Measurements from ENCODE around the gene PIP4K2C.

Gene PIP4K2C

DNA sequence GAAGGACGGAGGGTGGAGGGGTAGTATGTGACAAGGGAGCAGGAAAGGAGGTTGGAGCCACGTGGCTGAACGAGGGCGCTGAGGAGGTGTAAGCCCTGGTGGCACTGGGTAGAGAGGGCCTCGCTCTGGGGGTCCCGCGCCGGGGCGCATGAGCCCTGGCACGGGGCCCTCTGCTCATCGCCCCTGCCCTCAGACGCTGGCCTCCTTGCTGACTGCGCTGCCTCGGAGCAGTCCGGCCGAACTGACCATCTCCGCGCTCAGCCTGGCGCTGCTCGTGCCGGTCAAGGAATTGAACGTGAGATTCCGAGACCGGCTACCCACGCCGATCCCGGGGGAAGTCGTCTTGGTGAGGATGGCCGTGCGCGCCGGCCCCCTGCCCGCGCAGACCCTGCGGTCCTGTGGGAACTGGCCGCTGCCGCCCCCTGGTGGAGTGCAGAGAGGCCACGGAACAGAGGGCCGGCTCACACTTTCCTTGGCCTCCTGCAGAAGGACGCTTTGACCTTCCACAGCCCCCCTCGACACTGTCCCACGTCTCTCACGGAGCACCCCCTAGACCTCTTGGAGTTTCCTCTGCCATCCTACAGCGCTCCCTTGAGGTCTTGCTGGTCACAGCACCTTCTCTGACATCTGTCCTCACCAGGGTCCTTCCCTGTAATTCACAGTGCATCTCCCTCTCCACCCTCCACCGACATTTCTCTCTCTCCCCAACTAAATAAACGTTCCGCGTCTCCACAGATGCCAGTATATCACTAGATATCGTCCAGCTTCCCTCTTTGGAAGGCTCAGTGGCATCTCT lies 30.7 kb downstream of the PIP4K2C start:
- peak; percentile 54 to 63 for DNase-seq (ENCODE audit: low read depth in 2 of 2)

DNA sequence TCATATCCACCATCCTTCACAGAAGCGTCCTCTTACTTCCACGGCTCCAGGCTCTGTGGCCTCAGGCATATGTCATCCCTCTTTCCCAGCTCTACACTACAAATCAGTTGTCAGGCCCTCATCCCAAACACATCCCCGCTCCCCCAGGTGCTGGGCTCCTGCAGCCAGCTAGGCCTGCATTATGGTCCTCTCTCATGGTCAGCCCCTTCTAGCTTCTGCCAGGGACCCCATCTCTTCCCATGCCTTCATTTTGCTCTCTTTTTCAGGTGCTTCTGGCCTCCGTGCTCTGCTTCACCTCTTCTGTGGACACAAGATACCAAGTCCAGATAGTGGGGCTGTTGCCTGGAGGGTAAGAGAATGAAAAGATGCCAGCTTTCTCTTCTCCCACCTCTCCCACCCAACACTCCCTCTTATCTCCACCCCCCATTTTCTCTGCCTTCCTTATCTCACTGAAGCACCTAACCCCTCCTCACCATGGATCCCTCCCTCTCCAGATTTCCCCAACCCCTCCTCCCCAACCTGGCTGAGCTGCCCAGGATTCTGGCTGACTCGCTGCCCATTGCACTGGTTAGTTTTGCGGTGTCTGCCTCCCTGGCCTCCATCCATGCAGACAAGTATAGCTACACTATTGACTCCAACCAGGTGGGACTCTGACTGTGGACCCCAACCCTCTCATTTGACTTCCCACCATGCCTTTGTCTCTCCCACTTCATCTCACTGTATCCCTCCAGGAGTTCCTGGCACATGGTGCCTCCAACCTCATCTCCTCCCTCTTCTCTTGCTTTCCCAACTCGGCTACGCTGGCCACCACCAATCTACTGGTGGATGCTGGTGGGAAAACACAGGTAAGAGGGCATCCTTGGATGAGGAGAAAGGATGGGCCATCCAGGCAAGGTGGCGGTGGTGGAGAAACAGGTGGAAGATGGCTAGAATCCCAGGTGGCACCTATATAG lies 31.6 kb downstream of the PIP4K2C start:
- DNase-seq (ENCODE audit: low read depth in 2 of 2): no peak

DNA sequence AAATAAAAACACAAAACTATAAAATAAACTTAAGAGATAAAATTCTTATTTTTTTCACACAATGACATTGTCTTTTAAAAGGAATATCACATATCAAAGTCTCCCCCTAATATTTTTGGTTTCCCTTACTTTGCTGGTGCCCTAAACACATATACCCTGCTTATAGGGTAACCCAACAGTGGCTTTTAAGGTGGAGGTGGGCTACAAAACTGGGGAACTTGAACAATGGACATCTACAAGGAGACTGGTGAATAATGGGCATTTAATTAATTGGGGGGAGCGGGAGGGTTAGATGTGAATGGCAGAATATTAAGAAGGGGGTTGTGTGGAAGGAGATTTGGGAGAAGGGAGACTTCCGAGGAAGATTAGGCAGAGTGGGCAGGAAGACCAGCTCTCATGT lies 32.4 kb downstream of the PIP4K2C start:
- DNase-seq (ENCODE audit: low read depth in 2 of 2): no peak

DNA sequence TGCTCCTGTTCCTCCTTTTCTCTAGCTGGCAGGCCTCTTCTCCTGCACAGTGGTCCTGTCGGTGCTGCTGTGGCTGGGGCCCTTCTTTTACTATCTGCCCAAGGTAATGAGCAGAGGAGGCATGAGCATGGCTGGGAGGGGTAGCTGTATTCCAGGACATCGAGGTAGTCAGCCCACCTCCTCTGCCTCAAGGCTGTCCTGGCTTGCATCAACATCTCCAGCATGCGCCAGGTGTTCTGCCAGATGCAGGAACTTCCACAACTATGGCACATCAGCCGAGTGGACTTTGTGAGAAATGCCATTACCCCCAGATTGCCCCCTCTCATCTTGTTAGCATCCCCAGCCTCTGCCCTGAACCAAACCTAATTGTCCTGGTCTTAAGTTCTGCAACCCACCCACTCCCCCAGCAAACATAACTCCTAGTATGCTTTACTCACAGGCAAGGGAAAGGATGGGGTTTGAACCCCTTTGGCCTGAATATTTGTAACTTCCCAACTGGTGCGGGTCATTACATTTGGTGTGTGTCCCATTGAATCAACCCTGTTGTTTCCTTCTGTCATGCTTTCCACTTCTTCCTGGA lies 32.9 kb downstream of the PIP4K2C start:
- no peak for DNase-seq (ENCODE audit: low read depth in 2 of 2)

DNA sequence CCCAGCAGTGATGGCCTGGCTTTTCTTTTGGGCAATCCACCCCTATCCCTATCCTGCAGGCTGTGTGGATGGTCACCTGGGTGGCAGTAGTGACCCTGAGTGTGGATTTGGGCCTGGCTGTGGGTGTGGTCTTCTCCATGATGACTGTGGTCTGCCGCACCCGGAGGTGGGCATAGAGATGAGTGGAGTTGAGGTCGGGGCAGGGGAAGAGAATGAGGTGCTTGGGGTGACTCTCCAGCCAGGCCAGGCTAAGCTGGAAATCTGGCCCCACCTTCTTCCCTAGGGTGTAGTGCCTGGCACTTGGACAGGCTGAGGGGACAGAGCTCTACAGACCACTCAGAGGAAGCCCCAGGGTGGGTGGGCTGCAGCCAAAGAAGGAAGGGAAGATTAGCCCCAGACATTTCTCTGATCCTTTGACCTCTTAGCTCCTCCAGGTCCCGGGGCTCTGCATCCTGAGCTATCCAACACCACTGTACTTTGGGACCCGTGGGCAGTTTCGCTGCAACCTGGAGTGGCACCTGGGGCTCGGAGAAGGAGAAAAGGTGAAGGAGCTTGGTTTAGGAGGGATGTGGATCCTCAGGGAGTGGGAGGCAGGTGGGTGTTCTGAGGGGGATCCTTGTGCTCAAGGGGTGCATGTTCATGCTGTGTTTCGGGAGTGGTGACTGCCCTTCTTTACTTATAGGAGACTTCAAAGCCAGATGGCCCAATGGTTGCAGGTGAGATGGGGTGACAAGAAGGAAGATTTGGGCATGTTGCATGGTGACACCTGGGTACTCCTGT lies 33.6 kb downstream of the PIP4K2C start:
- no peak for DNase-seq (ENCODE audit: low read depth in 2 of 2)

DNA sequence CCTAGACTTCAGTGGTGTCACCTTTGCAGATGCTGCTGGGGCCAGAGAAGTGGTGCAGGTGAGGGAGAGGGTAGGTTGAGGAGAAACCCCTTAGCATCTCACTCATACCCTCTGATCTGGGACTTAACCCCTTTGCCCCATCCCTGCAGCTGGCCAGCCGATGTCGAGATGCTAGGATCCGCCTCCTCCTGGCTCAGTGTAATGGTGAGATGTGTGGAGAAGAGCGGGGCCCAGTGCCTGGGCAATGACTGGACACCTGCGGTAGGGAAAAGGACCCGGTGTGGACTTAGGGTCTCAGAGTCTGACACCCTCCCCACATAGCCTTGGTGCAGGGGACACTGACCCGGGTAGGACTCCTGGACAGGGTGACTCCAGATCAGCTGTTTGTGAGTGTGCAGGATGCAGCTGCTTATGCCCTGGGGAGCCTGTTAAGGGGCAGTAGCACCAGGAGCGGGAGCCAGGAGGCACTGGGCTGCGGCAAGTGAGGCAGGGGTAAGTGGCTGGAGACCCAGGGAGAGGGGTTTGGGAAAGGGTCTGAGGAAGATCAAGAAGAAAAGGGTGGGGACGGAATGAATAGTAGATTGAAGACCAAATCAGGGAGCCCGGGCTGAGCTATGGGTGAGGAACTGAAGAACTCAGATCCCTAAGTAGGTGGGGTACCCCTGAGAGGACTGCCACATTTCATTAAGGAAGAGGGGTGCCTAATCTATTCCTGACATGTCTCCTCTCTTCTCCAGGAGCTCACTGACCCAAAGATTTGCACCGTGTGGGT lies 34.5 kb downstream of the PIP4K2C start:
- DNase-seq (ENCODE audit: low read depth in 2 of 2): no peak

DNA sequence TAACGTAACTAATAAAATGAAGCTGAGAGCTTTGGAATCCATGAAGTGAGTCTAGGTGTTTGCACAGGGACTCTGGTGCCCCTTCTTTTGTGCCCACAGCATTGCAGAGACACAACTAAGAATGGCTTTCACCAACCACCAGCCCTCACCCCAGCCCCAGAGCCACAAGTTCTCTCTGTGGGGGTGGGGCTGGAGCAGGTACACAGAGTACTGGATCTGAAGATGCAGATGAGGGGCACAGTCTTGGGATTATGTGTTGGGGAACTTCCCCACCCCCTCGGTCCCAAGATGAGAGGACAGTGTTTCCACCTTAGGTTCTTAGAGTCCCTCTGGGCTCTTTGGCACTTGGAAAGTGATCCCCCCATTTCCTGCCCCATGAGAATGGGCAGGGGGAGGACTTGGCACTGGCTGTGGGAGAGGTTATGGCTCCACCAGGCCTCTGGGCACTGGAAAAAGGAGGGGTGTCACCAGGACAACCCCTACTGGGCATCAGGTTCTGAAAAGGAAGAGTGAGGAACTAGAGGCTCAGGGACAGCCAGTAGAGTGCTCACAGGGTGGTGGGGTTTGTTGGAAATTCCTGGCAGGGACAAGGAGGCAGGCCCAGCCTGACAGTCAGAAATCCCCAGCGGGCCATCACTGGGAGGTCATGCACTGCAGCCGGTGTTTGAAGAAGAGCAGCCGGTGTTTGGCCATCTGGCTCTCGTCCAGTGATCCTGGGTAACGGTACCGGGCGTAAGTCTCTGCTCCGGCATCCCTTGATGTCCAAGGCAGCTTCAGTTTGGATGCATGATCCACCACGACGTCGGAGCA lies 35.3 kb downstream of the PIP4K2C start:
- DNase-seq (ENCODE audit: low read depth in 2 of 2): no peak

DNA sequence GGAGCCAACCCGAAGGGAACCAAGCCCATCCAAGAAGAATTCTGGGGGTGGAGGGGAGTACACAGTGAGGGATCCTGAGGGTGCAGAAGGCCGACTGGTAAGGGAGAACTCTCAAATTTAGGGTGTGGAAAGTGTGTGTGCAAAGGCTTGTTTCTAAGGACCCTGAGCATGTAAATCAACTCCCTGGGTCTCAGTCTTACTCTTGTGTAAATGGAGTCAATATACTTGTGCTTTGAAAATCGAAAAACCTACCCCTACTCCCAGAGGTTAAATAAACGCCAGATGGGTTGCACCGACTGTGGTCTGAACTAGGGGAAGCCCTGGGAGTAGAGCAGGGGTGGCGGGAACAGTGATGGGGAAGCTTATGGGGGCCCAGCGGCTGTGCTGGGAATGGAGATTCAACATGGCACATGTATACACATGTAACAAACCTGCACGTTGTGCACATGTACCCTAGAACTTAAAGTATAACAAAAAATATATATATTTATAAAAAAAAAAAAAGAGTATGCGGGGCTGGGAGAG lies 36.0 kb downstream of the PIP4K2C start:
- no peak for DNase-seq (ENCODE audit: low read depth in 2 of 2)

DNA sequence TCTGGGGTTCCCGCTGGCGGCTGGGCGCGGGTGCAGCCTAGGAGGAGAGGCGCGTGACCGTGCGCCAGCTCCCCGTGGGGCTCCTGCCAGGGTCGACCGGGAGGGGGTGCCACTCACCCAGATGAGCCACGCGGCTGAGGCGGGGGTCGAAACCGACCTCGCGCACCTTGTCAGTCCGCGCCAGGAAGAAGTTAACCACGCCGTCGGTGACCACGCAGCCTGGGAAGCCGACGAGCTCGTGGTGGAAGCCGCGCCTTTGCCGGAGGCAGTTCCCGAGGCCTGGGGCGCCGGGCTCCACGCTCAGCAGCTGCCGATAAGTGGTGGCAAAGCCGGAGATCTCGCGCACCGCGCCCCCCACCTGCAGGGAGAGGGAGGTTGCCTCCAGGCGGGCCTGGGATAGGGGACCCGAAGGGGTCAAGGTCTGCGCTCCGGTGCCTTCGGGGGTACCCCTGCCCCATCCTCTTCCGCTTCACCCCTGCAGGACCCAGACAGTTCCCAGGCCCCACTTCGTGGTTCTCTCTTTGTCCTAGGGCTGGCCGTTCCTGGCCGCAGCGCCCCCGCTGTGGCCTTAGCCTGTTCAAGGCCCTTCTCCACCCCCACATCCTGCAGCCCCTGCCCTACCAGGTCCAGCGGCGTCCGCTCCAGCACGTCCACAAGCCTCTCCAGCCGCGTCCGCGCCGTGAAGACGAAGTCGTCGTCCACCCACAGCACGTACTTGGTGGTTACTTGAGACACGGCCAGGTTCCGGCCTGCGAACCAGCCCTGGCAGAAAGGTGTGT lies 36.7 kb downstream of the PIP4K2C start:
- DNase-seq (ENCODE audit: low read depth in 2 of 2): no peak

DNA sequence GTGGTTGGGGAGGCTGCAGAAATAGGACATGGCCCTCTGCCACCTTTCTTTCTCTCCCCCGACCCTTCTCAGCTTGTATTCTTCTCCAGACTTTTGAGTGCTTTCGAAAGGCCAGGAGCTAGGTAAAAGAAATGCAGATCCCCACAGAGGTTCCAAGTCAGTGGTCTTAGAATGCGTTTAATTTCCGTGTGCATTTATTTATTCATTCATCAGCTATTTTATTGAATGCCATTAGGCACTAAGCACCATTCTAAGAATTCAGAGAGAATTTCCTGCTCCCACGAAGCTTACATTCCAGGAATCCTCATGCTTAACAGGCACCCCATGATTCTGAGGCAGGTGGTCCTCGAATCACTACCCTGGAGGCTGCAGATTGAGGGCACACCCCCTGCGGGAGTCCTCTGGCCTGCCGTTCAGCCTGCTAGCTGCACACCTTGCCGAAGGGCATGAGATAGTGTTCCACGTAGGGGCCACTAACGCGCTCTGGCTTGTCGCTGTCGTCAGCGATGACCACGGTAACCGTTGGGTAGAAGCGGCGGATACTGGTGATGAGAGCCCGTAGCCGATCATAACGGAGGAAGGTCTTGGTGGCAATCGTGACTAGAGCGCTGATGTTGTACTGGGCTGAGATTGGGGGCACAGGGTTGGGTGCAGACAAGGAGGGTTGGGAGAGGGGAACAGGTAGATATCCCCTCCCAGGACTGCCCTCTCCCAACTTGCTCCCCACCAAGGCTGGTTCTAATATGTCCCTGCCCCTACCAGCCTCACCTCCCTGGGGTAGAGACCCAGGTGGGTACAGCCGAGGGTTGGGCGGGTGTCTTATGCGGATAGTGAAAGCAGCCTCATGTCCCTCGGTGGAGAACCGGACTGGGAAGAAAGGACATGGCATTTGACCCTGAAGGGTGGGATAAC lies 37.5 kb downstream of the PIP4K2C start:
- no peak for DNase-seq (ENCODE audit: low read depth in 2 of 2)

DNA sequence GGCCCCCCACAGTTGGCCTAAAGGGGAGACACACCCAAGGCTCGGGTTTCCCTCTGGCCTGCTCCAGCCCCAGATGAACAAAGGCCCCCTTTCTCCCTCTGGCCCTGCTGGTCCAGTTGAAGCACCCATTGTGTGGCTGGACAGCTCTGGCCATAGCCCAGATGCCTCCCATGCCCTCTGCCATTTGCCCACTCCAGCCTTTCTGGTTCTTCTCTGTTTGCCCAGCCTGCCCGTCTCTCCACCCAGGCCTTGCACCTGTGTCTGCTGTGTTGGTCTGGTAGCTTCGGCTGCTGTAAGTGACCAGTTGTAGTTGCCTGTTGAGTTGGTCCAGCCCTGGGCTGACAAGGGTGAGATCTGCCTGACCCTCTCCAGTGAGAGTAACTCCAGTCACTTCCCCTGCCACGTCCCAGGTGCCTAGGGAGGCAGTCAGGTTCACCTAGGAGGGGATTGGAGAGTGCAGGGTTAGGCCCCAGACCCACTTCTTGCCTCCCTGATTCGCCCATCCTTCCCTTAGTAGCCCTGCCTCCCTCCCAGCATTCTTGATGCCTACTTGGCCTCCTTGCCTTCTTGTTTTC lies 39.0 kb downstream of the PIP4K2C start:
- no peak for DNase-seq (ENCODE audit: low read depth in 2 of 2)

DNA sequence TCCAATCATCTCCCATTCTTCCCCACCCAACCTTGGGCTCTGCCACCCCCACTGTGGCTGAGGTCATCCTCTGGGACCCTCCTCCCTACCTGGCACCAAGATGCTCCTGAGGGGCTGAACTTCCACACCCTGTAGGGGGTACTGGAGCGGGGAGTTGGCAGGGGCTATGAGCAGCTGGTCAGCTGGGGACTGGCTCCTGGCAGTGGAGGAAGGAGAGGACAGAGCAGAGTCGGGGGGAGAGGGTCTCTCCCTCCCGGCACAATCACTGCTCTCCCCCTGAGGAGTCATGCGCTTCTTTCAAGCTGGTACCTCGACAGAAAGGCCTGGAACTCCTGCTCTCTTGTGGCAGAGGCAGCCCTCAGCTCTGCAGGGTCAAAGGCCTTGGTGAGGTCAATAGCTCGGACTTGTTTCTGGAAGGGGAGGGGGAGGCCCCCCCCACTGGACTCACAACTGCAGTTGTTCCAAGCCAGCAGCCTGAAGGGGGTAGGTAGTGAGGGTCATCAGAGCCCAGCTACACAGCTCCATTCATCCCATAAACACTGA lies 40.0 kb downstream of the PIP4K2C start:
- no peak for DNase-seq (ENCODE audit: low read depth in 2 of 2)

DNA sequence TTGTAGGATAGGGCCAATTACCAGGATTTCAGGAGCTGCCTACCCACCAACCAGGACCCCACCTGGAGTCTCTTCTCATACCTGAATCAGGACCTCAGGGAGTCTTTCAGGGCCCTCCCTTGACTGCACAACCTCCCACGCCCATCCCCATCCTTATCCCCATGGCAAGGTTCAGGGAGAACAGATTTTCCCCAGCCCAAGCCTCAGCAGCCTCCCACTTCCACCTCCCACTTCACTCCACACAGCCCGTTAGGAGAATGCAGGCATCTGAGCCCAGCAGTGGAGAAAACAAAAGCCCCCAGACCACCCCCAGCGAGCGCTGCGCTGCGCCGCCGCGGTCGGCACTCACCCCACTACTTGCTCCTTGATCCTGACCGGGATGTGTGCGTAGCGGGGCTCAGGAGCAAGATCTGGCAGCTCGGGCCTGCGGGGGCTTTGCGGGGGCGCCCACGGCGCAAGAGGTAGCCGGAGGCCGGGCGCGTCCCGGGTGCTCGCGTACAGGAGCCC lies 40.6 kb downstream of the PIP4K2C start:
- DNase-seq (ENCODE audit: low read depth in 2 of 2): no peak

DNA sequence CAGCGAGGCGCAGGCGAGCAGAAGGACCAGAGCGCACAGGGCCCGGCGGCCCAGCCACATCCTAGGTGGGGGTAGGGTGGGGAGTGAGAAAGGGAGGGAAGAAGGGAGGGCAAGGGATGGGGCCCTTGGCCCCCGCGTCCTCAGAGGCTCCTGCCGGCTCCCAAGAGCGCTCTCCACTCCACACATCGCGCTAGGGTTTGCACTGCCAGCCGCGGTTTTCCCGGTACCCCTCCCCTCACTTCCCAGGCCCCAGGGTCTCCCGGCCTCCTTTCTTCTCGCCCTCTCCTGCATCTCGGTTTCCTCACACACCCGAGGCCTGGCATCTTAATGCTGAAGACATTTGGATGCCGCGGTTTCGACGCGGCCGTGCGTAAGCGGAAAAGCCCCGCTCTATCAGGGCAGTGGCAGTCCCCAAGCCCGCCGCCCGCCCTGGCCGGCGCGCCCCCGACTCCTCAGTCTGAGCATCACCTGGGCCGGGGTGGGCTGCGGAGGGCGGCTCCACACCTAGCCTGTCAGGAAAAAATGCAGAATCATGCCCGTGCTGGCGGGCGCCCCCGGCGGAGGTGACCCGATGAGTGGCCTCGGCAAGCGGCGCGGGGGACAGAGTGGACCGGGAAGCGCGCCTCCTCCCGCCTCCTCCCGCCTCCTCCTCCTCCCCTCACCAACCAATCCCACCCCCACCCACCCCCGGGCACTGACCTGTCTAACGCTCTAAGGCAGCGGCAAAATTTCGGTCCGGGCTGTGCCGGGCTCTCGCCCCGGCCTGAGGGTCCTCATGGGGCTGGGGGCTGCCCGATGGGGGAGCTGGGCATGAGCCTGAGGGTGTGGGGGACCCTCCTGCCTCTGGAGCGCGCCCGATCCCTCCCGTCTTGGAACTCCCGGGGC lies 41.3 kb downstream of the PIP4K2C start:
- no peak for DNase-seq (ENCODE audit: low read depth in 2 of 2)

DNA sequence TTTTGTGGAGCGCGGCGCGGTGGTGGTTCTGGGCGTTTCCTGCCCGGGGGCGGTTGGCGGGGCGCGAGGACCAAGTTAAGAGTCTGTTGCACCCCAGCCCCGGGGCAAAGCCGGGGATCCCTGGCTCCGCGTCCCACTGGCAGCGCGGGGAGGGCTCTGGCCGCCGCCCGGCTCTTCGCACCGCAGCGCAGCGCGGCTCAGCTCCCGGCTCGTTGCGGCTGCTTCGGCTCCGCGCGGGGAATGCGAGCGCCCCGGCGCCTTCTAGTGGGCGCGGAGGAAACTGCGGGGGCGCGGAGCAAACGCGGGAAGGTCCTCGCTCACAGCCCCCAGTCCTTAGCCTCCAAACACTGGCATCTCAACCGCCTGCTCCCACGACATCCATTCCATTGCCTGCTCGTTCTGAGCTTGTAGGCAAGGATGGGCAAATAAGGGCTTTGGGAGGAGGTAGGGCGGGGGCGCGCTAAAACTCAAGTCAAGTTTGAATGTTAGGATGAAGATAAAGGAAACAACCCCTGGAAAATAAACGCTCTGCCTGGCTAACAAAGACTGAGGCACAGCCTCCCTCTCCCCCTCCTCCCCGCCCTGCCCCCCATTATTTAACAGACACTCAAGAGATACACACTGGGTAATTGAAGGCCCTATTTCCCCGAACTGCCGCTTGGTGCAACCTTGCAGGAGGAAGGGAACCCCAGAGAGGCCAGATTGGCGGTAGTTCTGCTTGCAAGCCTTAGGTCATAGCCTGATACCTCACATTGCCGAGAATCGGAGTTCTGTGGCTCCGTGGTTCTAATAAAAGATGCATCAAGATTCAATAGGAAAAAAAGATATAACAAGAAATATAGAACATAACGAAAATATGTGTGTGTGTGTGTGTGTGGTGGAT lies 42.2 kb downstream of the PIP4K2C start, which contains the start of gene B4GALNT1:
Gene B4GALNT1 (minus strand): TSS at position 244 of the 883 bp plus-strand sequence. CDS start 1,069 bp downstream, outside the sequence.
- peak; percentile 52 to 69 for DNase-seq (ENCODE audit: low read depth in 2 of 2)
